ENCODE results near the gene HAL. TPM values are rescaled to one million over a fixed set of nuclear protein-coding genes. Genes with fewer than 3 reads are reported as not detected.
A peak's percentile ranks its signal among the peaks of the same experiment; 100 is the strongest.

Gene HAL
- total and polyA plus RNA-seq, 2 experiments from 2014 or later: not detected

- H3K9me3 ChIP-seq (ENCODE audit: low read depth): no peaks in the 10 kb centered on the region
- H3K4me3 ChIP-seq: no peak overlapping the region
- TF ChIP-seq, protein P1, sequence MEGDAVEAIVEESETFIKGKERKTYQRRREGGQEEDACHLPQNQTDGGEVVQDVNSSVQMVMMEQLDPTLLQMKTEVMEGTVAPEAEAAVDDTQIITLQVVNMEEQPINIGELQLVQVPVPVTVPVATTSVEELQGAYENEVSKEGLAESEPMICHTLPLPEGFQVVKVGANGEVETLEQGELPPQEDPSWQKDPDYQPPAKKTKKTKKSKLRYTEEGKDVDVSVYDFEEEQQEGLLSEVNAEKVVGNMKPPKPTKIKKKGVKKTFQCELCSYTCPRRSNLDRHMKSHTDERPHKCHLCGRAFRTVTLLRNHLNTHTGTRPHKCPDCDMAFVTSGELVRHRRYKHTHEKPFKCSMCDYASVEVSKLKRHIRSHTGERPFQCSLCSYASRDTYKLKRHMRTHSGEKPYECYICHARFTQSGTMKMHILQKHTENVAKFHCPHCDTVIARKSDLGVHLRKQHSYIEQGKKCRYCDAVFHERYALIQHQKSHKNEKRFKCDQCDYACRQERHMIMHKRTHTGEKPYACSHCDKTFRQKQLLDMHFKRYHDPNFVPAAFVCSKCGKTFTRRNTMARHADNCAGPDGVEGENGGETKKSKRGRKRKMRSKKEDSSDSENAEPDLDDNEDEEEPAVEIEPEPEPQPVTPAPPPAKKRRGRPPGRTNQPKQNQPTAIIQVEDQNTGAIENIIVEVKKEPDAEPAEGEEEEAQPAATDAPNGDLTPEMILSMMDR (IDR thresholded peaks at IDR 0.05; ENCODE audit: low read depth, low read length): no peak
- H3K4me1 ChIP-seq (ENCODE audit: low read depth): no peaks in the 10 kb centered on the region
- H3K27ac ChIP-seq: no peak overlapping the region
- H3K36me3 ChIP-seq: peaks cover 55% of the 10 kb centered on the region
- DNase-seq (ENCODE audit: low read depth in 1 of 2, low spot score in 1 of 2): no peak
- H3K27me3 ChIP-seq: no peaks in the 10 kb centered on the region
These were observed 10.6 kb upstream of the HAL start for GRCh38 chr12:96006727-96007126.

- H3K27ac ChIP-seq: no peak overlapping the region
- no peaks in the 10 kb centered on the region for H3K4me1 ChIP-seq (ENCODE audit: low read depth)
- H3K36me3 ChIP-seq: peaks cover 32% of the 10 kb centered on the region
- TF ChIP-seq, protein P1 (IDR thresholded peaks at IDR 0.05; ENCODE audit: low read depth, low read length): no peak
- no peaks in the 10 kb centered on the region for H3K27me3 ChIP-seq
- no peak overlapping the region for H3K4me3 ChIP-seq
- no peaks in the 10 kb centered on the region for H3K9me3 ChIP-seq (ENCODE audit: low read depth)
- no peak for DNase-seq (ENCODE audit: low read depth in 1 of 2, low spot score in 1 of 2)
These were observed 4.7 kb upstream of the HAL start for GRCh38 chr12:96000858-96001257.

GRCh38 chr12:95999484-95999883, 3.3 kb upstream of the HAL start:
- H3K4me3 ChIP-seq: no peak overlapping the region
- H3K27ac ChIP-seq: no peak overlapping the region
- H3K36me3 ChIP-seq: peaks cover 27% of the 10 kb centered on the region
- no peaks in the 10 kb centered on the region for H3K9me3 ChIP-seq (ENCODE audit: low read depth)
- H3K27me3 ChIP-seq: no peaks in the 10 kb centered on the region
- TF ChIP-seq, protein P1 (IDR thresholded peaks at IDR 0.05; ENCODE audit: low read depth, low read length): no peak
- H3K4me1 ChIP-seq (ENCODE audit: low read depth): no peaks in the 10 kb centered on the region
- no peak for DNase-seq (ENCODE audit: low read depth in 1 of 2, low spot score in 1 of 2)

GRCh38 chr12:95998611-95999286, 2.6 kb upstream of the HAL start:
- H3K27ac ChIP-seq: no peak overlapping the region
- no peaks in the 10 kb centered on the region for H3K4me1 ChIP-seq (ENCODE audit: low read depth)
- H3K4me3 ChIP-seq: no peak overlapping the region
- no peaks in the 10 kb centered on the region for H3K9me3 ChIP-seq (ENCODE audit: low read depth)
- TF ChIP-seq, protein P1 (IDR thresholded peaks at IDR 0.05; ENCODE audit: low read depth, low read length): peak; percentile 72
- no peaks in the 10 kb centered on the region for H3K27me3 ChIP-seq
- H3K36me3 ChIP-seq: peaks cover 22% of the 10 kb centered on the region
- peak; percentile 74 to 78 for DNase-seq (ENCODE audit: low read depth in 1 of 2, low spot score in 1 of 2)

DNA sequence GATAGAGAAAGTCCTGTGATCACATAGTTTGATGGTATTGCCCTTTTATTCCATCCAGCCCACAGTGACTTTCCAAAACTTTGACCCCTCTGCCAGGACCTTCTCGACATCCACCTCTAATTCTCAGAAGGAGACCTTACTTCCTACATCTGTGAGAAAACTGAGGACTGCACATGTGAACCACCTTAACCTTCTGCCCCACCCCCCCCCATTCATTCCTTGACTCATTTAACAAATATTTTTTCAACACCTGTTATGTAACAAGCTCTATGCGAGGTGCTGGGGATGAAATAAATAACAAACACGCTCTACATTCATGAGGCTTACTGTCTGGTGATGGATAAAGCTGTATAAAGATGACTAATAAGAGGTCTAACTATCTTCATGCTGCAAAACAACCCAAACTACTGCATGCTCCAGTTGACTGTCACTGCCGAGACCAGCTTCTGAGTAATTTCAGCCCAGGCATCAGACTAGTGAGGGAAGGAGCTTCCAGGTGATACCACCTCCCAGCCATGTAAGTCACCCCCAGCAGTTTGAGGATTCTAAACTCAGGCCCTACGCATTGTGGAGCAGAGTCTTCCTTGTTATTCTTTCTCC, 1.9 kb upstream of the HAL start:
- H3K27ac ChIP-seq: no peak overlapping the region

More for the DNA sequence above, 1.9 kb upstream of the HAL start:
- Histone ChIP-seq H3K9me3 (ENCODE audit: low read depth) (no peaks in the 10 kb centered on the region), H3K4me1 (ENCODE audit: low read depth) (no peaks in the 10 kb centered on the region), H3K36me3 (peaks cover 14% of the 10 kb centered on the region), H3K27me3 (no peaks in the 10 kb centered on the region), H3K4me3 (no peak overlapping the region)
- no peak for DNase-seq (ENCODE audit: low read depth in 1 of 2, low spot score in 1 of 2)
- TF ChIP-seq, protein P1 (IDR thresholded peaks at IDR 0.05; ENCODE audit: low read depth, low read length): no peak

All from cardiac muscle cell (in vitro differentiated cells and primary cell).